CD4-positive, CD25-positive, alpha-beta regulatory T cell (primary cell): Measurements from ENCODE around the gene FAF1. TPM values are rescaled to one million over a fixed set of nuclear protein-coding genes. Genes with fewer than 3 reads are reported as not detected.
A peak's percentile ranks its signal among the peaks of the same experiment; 100 is the strongest.

ENCODE experiments used
- ATAC-seq, 2 donors: fragments of 150-1000 bp; cut with Tn5 transposase; one replicate each; pipeline ENCODE4 v1.10.0; 2021; ENCODE audit warnings: low read depth in 2 of 2, moderate number of reproducible peaks in 2 of 2, moderate library complexity in 1 of 2
- DNase-seq, 3 donors: peaks; one replicate each; pipeline versions ENCODE4 v3.0.0 to v3.0.0-alpha.2; 2012 to 2022; ENCODE audit warnings: mixed read lengths in 1 of 3
- H3K27ac ChIP-seq: one replicate; pipeline ENCODE4 v1.7.0; 2013; ENCODE audit warnings: mild to moderate bottlenecking, low read length; ENCODE audit not compliant: insufficient read depth, poor library complexity, severe bottlenecking
- H3K27me3 ChIP-seq: one replicate; pipeline ENCODE4 v1.7.0; 2013; ENCODE audit warnings: low read length; ENCODE audit not compliant: control insufficient read depth, insufficient read depth
- H3K36me3 ChIP-seq: one replicate; pipeline ENCODE4 v1.7.0; 2013; ENCODE audit warnings: mild to moderate bottlenecking, low read length, moderate library complexity; ENCODE audit not compliant: control insufficient read depth, insufficient read depth
- H3K4me1 ChIP-seq: 2 replicates; pipeline ENCODE4 v1.7.0; 2013; ENCODE audit warnings: mild to moderate bottlenecking, low read length; ENCODE audit not compliant: insufficient read depth, control insufficient read depth, poor library complexity, severe bottlenecking
- H3K4me3 ChIP-seq: one replicate; pipeline ENCODE4 v1.7.0; 2013; ENCODE audit warnings: low read depth, mild to moderate bottlenecking, low read length, moderate library complexity
- H3K9me3 ChIP-seq, 2 experiments: 1 replicate in 1 of 2; 2 replicates in 1 of 2; pipeline ENCODE4 v1.7.0; 2013; ENCODE audit warnings: low read length in 2 of 2, mild to moderate bottlenecking in 1 of 2, moderate library complexity in 1 of 2; ENCODE audit not compliant: control insufficient read depth in 2 of 2
- H3K27ac Mint-ChIP-seq, 3 donors: one replicate each; pipeline ENCODE4 v1.8.0; 2020 to 2022; ENCODE audit warnings: mild to moderate bottlenecking in 3 of 3, mixed read lengths in 3 of 3, moderate library complexity in 2 of 3
- H3K27me3 Mint-ChIP-seq: one replicate; pipeline ENCODE4 v1.8.0; 2022; ENCODE audit warnings: mild to moderate bottlenecking, mixed read lengths
- H3K36me3 Mint-ChIP-seq: one replicate; pipeline ENCODE4 v1.8.0; 2020; ENCODE audit warnings: mixed read lengths
- H3K4me1 Mint-ChIP-seq, 4 donors: one replicate each; pipeline ENCODE4 v1.8.0; 2020 to 2022; ENCODE audit warnings: mixed read lengths in 4 of 4, mild to moderate bottlenecking in 1 of 4
- H3K4me3 Mint-ChIP-seq, 4 donors: one replicate each; pipeline ENCODE4 v1.8.0; 2020 to 2022; ENCODE audit warnings: mild to moderate bottlenecking in 4 of 4, mixed read lengths in 4 of 4, moderate library complexity in 3 of 4
- H3K9me3 Mint-ChIP-seq, 7 donors: one replicate each; pipeline ENCODE4 v1.8.0; 2020 to 2022; ENCODE audit warnings: mixed read lengths in 7 of 7, mild to moderate bottlenecking in 3 of 7, moderate library complexity in 2 of 7
- polyA plus RNA-seq, 4 donors: library from polyadenylated mRNA; unstranded; fragments of 300-500 nt; fragmentation: Illumina TruSeq; gene quantifications; one replicate each; pipeline ENCODE4 v1.2.3, GENCODE V29; 2021
- total RNA-seq: library from RNA; stranded (reverse); gene quantifications from one replicate; pipeline ENCODE4 v1.2.3, GENCODE V29; 2022

FAF1 gene
- total and polyA plus RNA-seq, 5 donors from 2014 or later: 28.9 to 58.2 (median 54.3) TPM

- Histone ChIP-seq H3K4me3 (peak overlapping the region; percentile 42), H3K27me3 (no peaks in the 10 kb centered on the region), H3K9me3 (no peaks in the 10 kb centered on the region), H3K27ac (peak overlapping the region; percentile 16), H3K4me1 (no peaks in the 10 kb centered on the region), H3K36me3 (peaks cover 25% of the 10 kb centered on the region)
- Mint-ChIP-seq H3K27ac (peak overlapping the region; percentile 56 to 89 (median 83)), H3K4me3 (peak overlapping the region in 3 of 4 donors; percentile 3 to 80 (median 28)), H3K4me1 (peaks cover 12 to 26% (median 17%) of the 10 kb centered on the region in 4 donors), H3K27me3 (no peaks in the 10 kb centered on the region), H3K9me3 (peaks cover 0 to 5% (median 2%) of the 10 kb centered on the region in 7 donors), H3K36me3 (peaks cover 45% of the 10 kb centered on the region)
- DNase-seq (peak in 1 of 3 donors; percentile 15), ATAC-seq (no peak)
Measured at GRCh38 chr1:50491142-50491541, 468.9 kb downstream of the FAF1 start.

- peak overlapping the region in 3 of 4 donors; percentile 3 to 80 (median 28) for H3K4me3 Mint-ChIP-seq
- peak overlapping the region; percentile 42 for H3K4me3 ChIP-seq
- peaks cover 12 to 25% (median 17%) of the 10 kb centered on the region in 4 donors for H3K4me1 Mint-ChIP-seq
- H3K27me3 Mint-ChIP-seq: no peaks in the 10 kb centered on the region
- ATAC-seq (peak; percentile 53 to 63), DNase-seq (peak in 1 of 3 donors; percentile 56)
- no peaks in the 10 kb centered on the region for H3K9me3 ChIP-seq
- no peaks in the 10 kb centered on the region for H3K27me3 ChIP-seq
- H3K9me3 Mint-ChIP-seq: peaks cover 0 to 3% (median 2%) of the 10 kb centered on the region in 7 donors
- no peaks in the 10 kb centered on the region for H3K4me1 ChIP-seq
- H3K36me3 Mint-ChIP-seq: peaks cover 47% of the 10 kb centered on the region
- peak overlapping the region; percentile 58 for H3K27ac ChIP-seq
- H3K27ac Mint-ChIP-seq: peak overlapping the region; percentile 56 to 89 (median 83)
- H3K36me3 ChIP-seq: peaks cover 25% of the 10 kb centered on the region
Measured at GRCh38 chr1:50490640-50491039, 469.4 kb downstream of the FAF1 start.

GRCh38 chr1:50488876-50489275 lies 471.2 kb downstream of the FAF1 start:
- peaks cover 12 to 25% (median 16%) of the 10 kb centered on the region in 4 donors for H3K4me1 Mint-ChIP-seq
- H3K9me3 ChIP-seq: no peaks in the 10 kb centered on the region
- no peak overlapping the region for H3K27ac Mint-ChIP-seq
- no peaks in the 10 kb centered on the region for H3K27me3 Mint-ChIP-seq
- H3K9me3 Mint-ChIP-seq: peaks cover 0 to 4% (median 2%) of the 10 kb centered on the region in 7 donors
- no peak overlapping the region for H3K27ac ChIP-seq
- H3K36me3 Mint-ChIP-seq: peaks cover 47% of the 10 kb centered on the region
- no peak overlapping the region for H3K4me3 Mint-ChIP-seq
- ATAC-seq: no peak
- no peak overlapping the region for H3K4me3 ChIP-seq
- no peaks in the 10 kb centered on the region for H3K27me3 ChIP-seq
- H3K4me1 ChIP-seq: no peaks in the 10 kb centered on the region
- DNase-seq: no peak
- peaks cover 25% of the 10 kb centered on the region for H3K36me3 ChIP-seq

GRCh38 chr1:50488356-50488755 lies 471.7 kb downstream of the FAF1 start:
- Mint-ChIP-seq H3K27ac (no peak overlapping the region), H3K4me3 (no peak overlapping the region), H3K4me1 (peaks cover 12 to 25% (median 16%) of the 10 kb centered on the region in 4 donors), H3K27me3 (no peaks in the 10 kb centered on the region), H3K36me3 (peaks cover 53% of the 10 kb centered on the region), H3K9me3 (peaks cover 0 to 4% (median 2%) of the 10 kb centered on the region in 7 donors)
- H3K4me3 ChIP-seq: no peak overlapping the region
- H3K27ac ChIP-seq: no peak overlapping the region
- DNase-seq (no peak), ATAC-seq (no peak)
- no peaks in the 10 kb centered on the region for H3K4me1 ChIP-seq
- H3K9me3 ChIP-seq: no peaks in the 10 kb centered on the region
- no peaks in the 10 kb centered on the region for H3K27me3 ChIP-seq
- peaks cover 25% of the 10 kb centered on the region for H3K36me3 ChIP-seq

GRCh38 chr1:50487725-50488124 lies 472.3 kb downstream of the FAF1 start:
- DNase-seq (no peak), ATAC-seq (no peak)
- Histone ChIP-seq H3K9me3 (no peaks in the 10 kb centered on the region), H3K36me3 (peaks cover 25% of the 10 kb centered on the region), H3K4me1 (no peaks in the 10 kb centered on the region), H3K27me3 (no peaks in the 10 kb centered on the region), H3K4me3 (no peak overlapping the region), H3K27ac (no peak overlapping the region)
- Mint-ChIP-seq H3K9me3 (peaks cover 0 to 4% (median 2%) of the 10 kb centered on the region in 7 donors), H3K4me1 (peaks cover 12 to 24% (median 16%) of the 10 kb centered on the region in 4 donors), H3K4me3 (no peak overlapping the region), H3K36me3 (peaks cover 56% of the 10 kb centered on the region), H3K27ac (no peak overlapping the region), H3K27me3 (no peaks in the 10 kb centered on the region)

- Histone ChIP-seq H3K4me3 (no peak overlapping the region), H3K27me3 (no peaks in the 10 kb centered on the region), H3K36me3 (no peaks in the 10 kb centered on the region), H3K4me1 (no peaks in the 10 kb centered on the region), H3K27ac (no peak overlapping the region), H3K9me3 (no peaks in the 10 kb centered on the region)
- H3K4me1 Mint-ChIP-seq: no peaks in the 10 kb centered on the region
- no peak overlapping the region for H3K4me3 Mint-ChIP-seq
- DNase-seq: no peak
- H3K36me3 Mint-ChIP-seq: peaks cover 25% of the 10 kb centered on the region
- no peak for ATAC-seq
- H3K9me3 Mint-ChIP-seq: peaks cover 0 to 2% (median 0%) of the 10 kb centered on the region in 7 donors
- H3K27ac Mint-ChIP-seq: no peak overlapping the region
- H3K27me3 Mint-ChIP-seq: no peaks in the 10 kb centered on the region
Measured at GRCh38 chr1:50481142-50481736, 478.8 kb downstream of the FAF1 start.

GRCh38 chr1:50476800-50477199 lies 483.3 kb downstream of the FAF1 start:
- Mint-ChIP-seq H3K4me1 (no peaks in the 10 kb centered on the region), H3K9me3 (no peaks in the 10 kb centered on the region), H3K4me3 (no peak overlapping the region), H3K27me3 (no peaks in the 10 kb centered on the region), H3K27ac (peak overlapping the region in 1 of 3 donors; percentile 14), H3K36me3 (peaks cover 34% of the 10 kb centered on the region)
- H3K4me3 ChIP-seq: no peak overlapping the region
- ATAC-seq (no peak), DNase-seq (no peak)
- H3K27me3 ChIP-seq: no peaks in the 10 kb centered on the region
- H3K27ac ChIP-seq: no peak overlapping the region
- peaks cover 24% of the 10 kb centered on the region for H3K36me3 ChIP-seq
- H3K4me1 ChIP-seq: no peaks in the 10 kb centered on the region
- H3K9me3 ChIP-seq: no peaks in the 10 kb centered on the region
